H9 (cell line): ENCODE measurements around the gene PTPN11. TPM values are rescaled to one million over a fixed set of nuclear protein-coding genes. Genes with fewer than 3 reads are reported as not detected.

Source experiments
- DNase-seq: peaks from one replicate; pipeline ENCODE4 v3.0.0-alpha.2; 2017
- H2AFZ ChIP-seq: one replicate; pipeline ENCODE4 v1.6.1; 2013; ENCODE audit warnings: mild to moderate bottlenecking, low read length, control low read depth, moderate library complexity
- H2AK5ac ChIP-seq: 2 replicates; pipeline ENCODE4 v1.6.1; 2013; ENCODE audit warnings: low read length, control low read depth, mixed read lengths; ENCODE audit not compliant: insufficient read length
- H2BK120ac ChIP-seq: one replicate; pipeline ENCODE4 v1.6.1; 2013; ENCODE audit warnings: low read depth, mild to moderate bottlenecking, low read length, control low read depth, inconsistent platforms; ENCODE audit not compliant: poor library complexity, severe bottlenecking
- H2BK12ac ChIP-seq: 2 replicates; pipeline ENCODE4 v1.6.1; 2013; ENCODE audit warnings: low read length, control low read depth, mixed read lengths, low read depth; ENCODE audit not compliant: insufficient read length
- H2BK15ac ChIP-seq: 2 replicates; pipeline ENCODE4 v1.6.1; 2013; ENCODE audit warnings: low read depth, low read length, control low read depth
- H2BK20ac ChIP-seq: one replicate; pipeline ENCODE4 v1.6.1; 2013; ENCODE audit warnings: low read depth, mild to moderate bottlenecking, low read length, control low read depth, inconsistent platforms; ENCODE audit not compliant: poor library complexity, severe bottlenecking
- H2BK5ac ChIP-seq: 2 replicates; pipeline ENCODE4 v1.6.1; 2013; ENCODE audit warnings: low read length, control low read depth, mixed read lengths; ENCODE audit not compliant: insufficient read length
- H3K14ac ChIP-seq: 2 replicates; pipeline ENCODE4 v1.6.1; 2013; ENCODE audit warnings: low read length, control low read depth; ENCODE audit not compliant: insufficient read depth
- H3K18ac ChIP-seq: 2 replicates; pipeline ENCODE4 v1.6.1; 2013; ENCODE audit warnings: low read depth, mild to moderate bottlenecking, mixed read lengths, low read length, control low read depth; ENCODE audit not compliant: insufficient read length
- H3K23ac ChIP-seq: 2 replicates; pipeline ENCODE4 v1.6.1; 2013; ENCODE audit warnings: low read length, control low read depth, mixed read lengths, low read depth; ENCODE audit not compliant: insufficient read length
- H3K23me2 ChIP-seq: 2 replicates; pipeline ENCODE4 v1.6.1; 2013; ENCODE audit warnings: low read depth, mild to moderate bottlenecking, mixed read lengths, low read length, control low read depth; ENCODE audit not compliant: insufficient read length, poor library complexity, severe bottlenecking
- H3K27ac ChIP-seq: 2 replicates; pipeline ENCODE4 v1.5.1; 2013; ENCODE audit warnings: low read length, control low read depth, mixed read lengths, low read depth; ENCODE audit not compliant: insufficient read length
- H3K27me3 ChIP-seq: 2 replicates; pipeline ENCODE4 v1.6.1; 2013; ENCODE audit warnings: low read length, control low read depth, inconsistent platforms; ENCODE audit not compliant: insufficient read depth
- H3K4ac ChIP-seq: 2 replicates; pipeline ENCODE4 v1.6.1; 2013; ENCODE audit warnings: low read depth, mild to moderate bottlenecking, control low read depth, inconsistent platforms, low read length, moderate library complexity
- H3K4me1 ChIP-seq: 2 replicates; pipeline ENCODE4 v1.6.1; 2013; ENCODE audit warnings: low read length, control low read depth, inconsistent platforms; ENCODE audit not compliant: insufficient read depth
- H3K4me2 ChIP-seq: 2 replicates; pipeline ENCODE4 v1.6.1; 2013; ENCODE audit warnings: low read length, control low read depth, mixed read lengths; ENCODE audit not compliant: insufficient read length, insufficient read depth
- H3K56ac ChIP-seq: 2 replicates; pipeline ENCODE4 v1.6.1; 2013; ENCODE audit warnings: low read depth, mild to moderate bottlenecking, mixed read lengths, low read length, control low read depth; ENCODE audit not compliant: insufficient read length
- H3K79me1 ChIP-seq: 2 replicates; pipeline ENCODE4 v1.6.1; 2013; ENCODE audit warnings: low read depth, mild to moderate bottlenecking, moderate library complexity, low read length, control low read depth, inconsistent platforms; ENCODE audit not compliant: insufficient read depth, poor library complexity, severe bottlenecking
- H3K79me2 ChIP-seq: 2 replicates; pipeline ENCODE4 v1.6.1; 2013; ENCODE audit warnings: low read length, control low read depth, inconsistent platforms; ENCODE audit not compliant: insufficient read depth
- H3K9ac ChIP-seq: 2 replicates; pipeline ENCODE4 v1.6.1; 2013; ENCODE audit warnings: low read length, control low read depth, mixed read lengths; ENCODE audit not compliant: insufficient read length; ENCODE audit errors: extremely low read depth
- H3K9me3 ChIP-seq: one replicate; pipeline ENCODE4 v1.6.1; 2013; ENCODE audit warnings: low read depth, low read length, inconsistent platforms; ENCODE audit not compliant: control insufficient read depth
- H3T11ph ChIP-seq: one replicate; pipeline ENCODE4 v1.6.1; 2013; ENCODE audit warnings: mild to moderate bottlenecking, low read length, control low read depth, inconsistent platforms
- H4K20me1 ChIP-seq: one replicate; pipeline ENCODE4 v1.6.1; 2013; ENCODE audit not compliant: control insufficient read depth, insufficient read length, insufficient read depth
- H4K5ac ChIP-seq: 2 replicates; pipeline ENCODE4 v1.6.1; 2013; ENCODE audit warnings: low read depth, mild to moderate bottlenecking, mixed read lengths, low read length, control low read depth; ENCODE audit not compliant: insufficient read length
- H4K8ac ChIP-seq: replicated peaks from 2 replicates; pipeline ENCODE4 v1.6.1; 2013; ENCODE audit warnings: low read length, control low read depth, mixed read lengths, low read depth; ENCODE audit not compliant: insufficient read length
- H4K91ac ChIP-seq: 2 replicates; pipeline ENCODE4 v1.6.1; 2013; ENCODE audit warnings: low read depth, mild to moderate bottlenecking, moderate library complexity, mixed read lengths, low read length, control low read depth; ENCODE audit not compliant: insufficient read length
- H3K27ac Mint-ChIP-seq, 3 experiments: 2 replicates in 2 of 3; 3 replicates in 1 of 3; pipeline ENCODE4 v1.8.0; 2020 to 2021; ENCODE audit warnings: mixed read lengths in 3 of 3, mild to moderate bottlenecking in 1 of 3, moderate library complexity in 1 of 3
- H3K27me3 Mint-ChIP-seq: 2 replicates; pipeline ENCODE4 v1.8.0; 2021; ENCODE audit warnings: low read depth, mild to moderate bottlenecking, moderate library complexity, mixed read lengths
- H3K36me3 Mint-ChIP-seq, 3 experiments: 2 replicates in 2 of 3; 3 replicates in 1 of 3; pipeline ENCODE4 v1.8.0; 2020 to 2021; ENCODE audit warnings: low read depth in 3 of 3, mixed read lengths in 3 of 3; ENCODE audit not compliant: insufficient read depth in 1 of 3
- H3K4me1 Mint-ChIP-seq, 2 experiments: 2 replicates each; pipeline ENCODE4 v1.8.0; 2020; ENCODE audit warnings: mixed read lengths in 2 of 2
- H3K4me3 Mint-ChIP-seq, 2 experiments: 2 replicates in 1 of 2; 3 replicates in 1 of 2; pipeline ENCODE4 v1.8.0; 2020 to 2021; ENCODE audit warnings: mild to moderate bottlenecking in 2 of 2, mixed read lengths in 2 of 2, moderate library complexity in 1 of 2
- H3K9me3 Mint-ChIP-seq, 2 experiments: 2 replicates in 1 of 2; 3 replicates in 1 of 2; pipeline ENCODE4 v1.8.0; 2020; ENCODE audit warnings: mild to moderate bottlenecking in 2 of 2, mixed read lengths in 2 of 2, moderate library complexity in 1 of 2
- WGBS: extraction: QIAGEN DNeasy Blood & Tissue Kit; methylation state at CpG from one replicate; pipeline ENCODE4 v1.1.7; 2013; ENCODE audit warnings: missing lambda C conversion rate, low lambda C conversion rate, mixed read lengths; ENCODE audit not compliant: insufficient read length; ENCODE audit errors: extremely low coverage; 5-methylcytosine and 5-hydroxymethylcytosine counted together
- total RNA-seq: library from RNA; stranded (reverse); gene quantifications from 2 replicates; pipeline ENCODE4 v1.2.1, GENCODE V29; 2021
- TF ChIP-seq, protein P1 (sequence below): fragments of 200-600 bp; sonication (generic); conservative IDR thresholded peaks from 3 replicates; pipeline ENCODE4 v1.8.0; 2021; ENCODE audit warnings: antibody characterized with exemption, mild to moderate bottlenecking

Gene PTPN11
- total RNA-seq, 1 experiment from 2014 or later, result 112 TPM

DNA sequence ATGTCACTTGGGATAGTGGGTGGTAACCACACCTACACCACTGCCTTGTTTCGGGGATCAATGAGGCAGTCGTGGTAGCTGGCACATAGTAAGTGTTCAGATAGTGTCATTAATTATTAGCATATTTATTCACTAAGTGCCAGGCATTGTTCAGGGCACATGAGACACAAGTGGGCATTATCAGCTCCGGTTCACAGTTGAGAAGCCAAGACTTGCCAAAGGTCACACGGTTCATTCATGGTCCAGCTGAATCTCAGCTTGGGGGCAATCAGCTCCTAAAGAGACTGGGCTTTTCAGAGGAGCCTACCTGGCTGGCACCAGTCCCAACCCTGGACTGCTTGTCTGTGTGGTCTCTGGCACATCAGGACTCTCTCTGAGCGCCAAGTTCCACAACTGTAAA, 121.3 kb downstream of the PTPN11 start:
- Histone ChIP-seq H3K23me2 (no peaks in the 10 kb centered on the region), H3K4me1 (peaks cover 2% of the 10 kb centered on the region; the same call in 1 of the 2 replicates), H3K4ac (no peak overlapping the region), H3K9ac (no peak overlapping the region), H3K23ac (no peak overlapping the region), H4K8ac (no peak overlapping the region), H2AFZ (no peak overlapping the region), H3T11ph (no peak overlapping the region), H3K4me2 (no peak overlapping the region), H4K5ac (no peak overlapping the region), H2BK5ac (no peak overlapping the region), H3K79me1 (no peaks in the 10 kb centered on the region), H2BK120ac (no peak overlapping the region), H3K79me2 (no peaks in the 10 kb centered on the region), H3K56ac (no peak overlapping the region), H3K27ac (no peak overlapping the region), H3K27me3 (no peaks in the 10 kb centered on the region), H4K20me1 (no peaks in the 10 kb centered on the region), H2BK15ac (no peak overlapping the region), H3K9me3 (no peaks in the 10 kb centered on the region), H3K18ac (no peak overlapping the region), H4K91ac (no peak overlapping the region), H2BK20ac (no peak overlapping the region), H2BK12ac (no peak overlapping the region), H2AK5ac (no peak overlapping the region), H3K14ac (no peak overlapping the region)
- no peaks in the 10 kb centered on the region; a peak in 1 of 5 replicates for H3K9me3 Mint-ChIP-seq
- H3K27me3 Mint-ChIP-seq, result no peaks in the 10 kb centered on the region; the same call in none of the 2 replicates
- TF ChIP-seq, protein P1, sequence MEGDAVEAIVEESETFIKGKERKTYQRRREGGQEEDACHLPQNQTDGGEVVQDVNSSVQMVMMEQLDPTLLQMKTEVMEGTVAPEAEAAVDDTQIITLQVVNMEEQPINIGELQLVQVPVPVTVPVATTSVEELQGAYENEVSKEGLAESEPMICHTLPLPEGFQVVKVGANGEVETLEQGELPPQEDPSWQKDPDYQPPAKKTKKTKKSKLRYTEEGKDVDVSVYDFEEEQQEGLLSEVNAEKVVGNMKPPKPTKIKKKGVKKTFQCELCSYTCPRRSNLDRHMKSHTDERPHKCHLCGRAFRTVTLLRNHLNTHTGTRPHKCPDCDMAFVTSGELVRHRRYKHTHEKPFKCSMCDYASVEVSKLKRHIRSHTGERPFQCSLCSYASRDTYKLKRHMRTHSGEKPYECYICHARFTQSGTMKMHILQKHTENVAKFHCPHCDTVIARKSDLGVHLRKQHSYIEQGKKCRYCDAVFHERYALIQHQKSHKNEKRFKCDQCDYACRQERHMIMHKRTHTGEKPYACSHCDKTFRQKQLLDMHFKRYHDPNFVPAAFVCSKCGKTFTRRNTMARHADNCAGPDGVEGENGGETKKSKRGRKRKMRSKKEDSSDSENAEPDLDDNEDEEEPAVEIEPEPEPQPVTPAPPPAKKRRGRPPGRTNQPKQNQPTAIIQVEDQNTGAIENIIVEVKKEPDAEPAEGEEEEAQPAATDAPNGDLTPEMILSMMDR, result no peak
- no peak overlapping the region for H3K4me3 Mint-ChIP-seq
- no peak overlapping the region for H3K27ac Mint-ChIP-seq
- no CpG with 5 or more reads among the region's 5 CpGs for WGBS
- no peaks in the 10 kb centered on the region for H3K36me3 Mint-ChIP-seq
- peaks cover 10 to 27% of the 10 kb centered on the region in 2 experiments for H3K4me1 Mint-ChIP-seq
- no peak for DNase-seq
